ENCODE data around the gene EGR1. TPM values are rescaled to one million over a fixed set of nuclear protein-coding genes. Genes with fewer than 3 reads are reported as not detected.
"Not testable (repeated sequence)": the region's sequence is repeated elsewhere in the genome, so short reads cannot be mapped to it uniquely, and the experiment has no call there.

The EGR1 gene
- total and polyA plus RNA-seq, 11 donors, result 4.0 to 133 (median 15.3) TPM

GRCh38 chr5:138472353-138472752 is 7.1 kb downstream of the EGR1 start:
- ATAC-seq (no peak), DNase-seq (no peak)
- Histone ChIP-seq H3K27ac (no peak overlapping the region), H3K9me3 (no peaks in the 10 kb centered on the region), H3K36me3 (peaks cover 0 to 17% (median 10%) of the 10 kb centered on the region in 9 donors), H3K4me1 (peaks cover 0 to 12% (median 4%) of the 10 kb centered on the region in 12 donors), H3K4me3 (no peak overlapping the region), H3K27me3 (no peaks in the 10 kb centered on the region)
- WGBS, 4 donors, result 59 to 70% (median 61%) methylated on average over 6 of the region's 6 CpGs
- intact Hi-C loops (cut with DNase I), result no loop called here
- TF ChIP-seq CTCF (IDR thresholded peaks at IDR 0.05), result no peak
- no peak for TF ChIP-seq POLR2A (IDR thresholded peaks at IDR 0.05)

- H3K36me3 ChIP-seq; H3K27ac ChIP-seq; H3K9me3 ChIP-seq; ATAC-seq; DNase-seq; H3K27me3 ChIP-seq; H3K4me1 ChIP-seq; H3K4me3 ChIP-seq; intact Hi-C loops (cut with DNase I): not testable (repeated sequence)
- 91 to 94% (median 94%) methylated on average over 5 of the region's 5 CpGs for WGBS, 4 donors
Measured at GRCh38 chr5:138473151-138473550, 7.9 kb downstream of the EGR1 start.

- no peak overlapping the region for H3K27ac ChIP-seq
- TF ChIP-seq CTCF (IDR thresholded peaks at IDR 0.05) (no peak), POLR2A (IDR thresholded peaks at IDR 0.05) (no peak)
- H3K9me3 ChIP-seq, result no peaks in the 10 kb centered on the region
- H3K27me3 ChIP-seq, result no peaks in the 10 kb centered on the region
- H3K36me3 ChIP-seq, result no peaks in the 10 kb centered on the region
- H3K4me1 ChIP-seq, result no peaks in the 10 kb centered on the region
- no peak overlapping the region for H3K4me3 ChIP-seq
- WGBS, 4 donors, result 89 to 95% (median 92%) methylated on average over 7 of the region's 7 CpGs
- DNase-seq, result no peak
- ATAC-seq, result no peak
- intact Hi-C loops (cut with DNase I), result no loop called here
Measured at GRCh38 chr5:138476918-138477317, 11.6 kb downstream of the EGR1 start.

- Histone ChIP-seq H3K4me1 (peaks cover 0 to 13% (median 0%) of the 10 kb centered on the region in 12 donors), H3K36me3 (no peaks in the 10 kb centered on the region), H3K27me3 (no peaks in the 10 kb centered on the region), H3K4me3 (no peak overlapping the region), H3K27ac (no peak overlapping the region), H3K9me3 (no peaks in the 10 kb centered on the region)
- intact Hi-C loops (cut with DNase I), result no loop called here
- TF ChIP-seq CTCF (IDR thresholded peaks at IDR 0.05) (no peak), POLR2A (IDR thresholded peaks at IDR 0.05) (no peak)
- DNase-seq (no peak), ATAC-seq (no peak)
- 50 to 62% (median 54%) methylated on average over 4 of the region's 4 CpGs for WGBS, 4 donors
Measured at GRCh38 chr5:138482638-138483037, 17.4 kb downstream of the EGR1 start.

DNA sequence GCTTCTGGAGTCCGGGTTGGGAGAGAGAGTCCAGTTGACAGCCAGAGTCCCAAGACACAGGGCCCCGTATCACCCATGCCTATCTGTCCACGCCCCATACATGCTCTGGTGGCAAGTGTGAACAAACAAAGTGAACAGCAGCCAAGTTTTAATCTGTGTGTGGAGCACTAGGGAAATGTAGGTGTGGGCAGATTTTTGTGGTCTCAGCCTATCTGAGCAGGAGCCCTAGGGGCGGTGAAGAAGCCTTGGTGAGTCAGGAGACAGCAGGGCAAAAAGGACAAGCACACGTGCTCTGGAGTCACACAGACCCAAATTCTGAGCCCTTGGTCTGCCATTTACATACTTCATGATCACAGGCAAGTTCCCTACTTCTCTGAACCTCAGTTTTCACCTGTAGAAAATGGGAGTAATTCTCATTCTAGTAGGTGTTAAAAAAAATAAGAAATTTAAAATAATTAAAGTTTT is 23.2 kb downstream of the EGR1 start:
- DNase-seq (no peak), ATAC-seq (no peak)
- Histone ChIP-seq H3K36me3 (no peaks in the 10 kb centered on the region), H3K27ac (no peak overlapping the region), H3K4me3 (no peak overlapping the region), H3K9me3 (no peaks in the 10 kb centered on the region), H3K4me1 (peaks cover 0 to 40% (median 18%) of the 10 kb centered on the region in 12 donors), H3K27me3 (peaks cover 0 to 18% (median 0%) of the 10 kb centered on the region in 9 donors)
- WGBS, 4 donors, result 77 to 89% (median 83%) methylated on average over 5 of the region's 5 CpGs
- intact Hi-C loops (cut with DNase I), result no loop called here
- TF ChIP-seq POLR2A (IDR thresholded peaks at IDR 0.05) (no peak), CTCF (IDR thresholded peaks at IDR 0.05) (no peak)
